ENCODE measurements around the gene TNFSF4.

GRCh38 chr1:173140733-173141132 is 66.4 kb downstream of the TNFSF4 start:
- no peak for TF ChIP-seq POLR2A (IDR thresholded peaks at IDR 0.05)
- no peak for TF ChIP-seq CTCF (IDR thresholded peaks at IDR 0.05)
- TF ChIP-seq POLR2AphosphoS5 (IDR thresholded peaks at IDR 0.05): no peak
